B cell (primary cell): ENCODE results near the gene CETN2. TPM values are rescaled to one million over a fixed set of nuclear protein-coding genes. Genes with fewer than 3 reads are reported as not detected.
"Not testable (repeated sequence)": the region's sequence is repeated elsewhere in the genome, so short reads cannot be mapped to it uniquely, and the experiment has no call there.

Experiments used
- ATAC-seq: fragments of 200-7000 bp; cut with Tn5 transposase; one replicate; pipeline ENCODE4 v1.10.0; 2021; ENCODE audit warnings: low read depth, mild to moderate bottlenecking, moderate number of reproducible peaks, moderate library complexity
- CTCF ChIA-PET: fragments of 350-600 bp; sonication (Branson Sonifier 250); formaldehyde crosslinking; loops from one replicate; lab custom pipeline; 2021; ENCODE audit warnings: antibody characterized with exemption, inconsistent platforms; lab: Charles Lee
- POLR2A ChIA-PET: fragments of 350-600 bp; sonication (Branson Sonifier 250); formaldehyde crosslinking; loops from one replicate; lab custom pipeline; 2021; ENCODE audit warnings: antibody characterized with exemption; lab: Charles Lee
- DNase-seq: peaks from one replicate; pipeline ENCODE4 v3.0.0; 2013
- H2AFZ ChIP-seq: 2 replicates; pipeline ENCODE4 v1.6.1; 2012; ENCODE audit warnings: mild to moderate bottlenecking, low read depth, low read length; ENCODE audit not compliant: insufficient read depth, poor library complexity, severe bottlenecking
- H3K27ac ChIP-seq, 2 donors: 1 replicate in 1 of 2; 2 replicates in 1 of 2; pipeline ENCODE4 v1.5.1; 2012 to 2013; ENCODE audit warnings: low read length in 2 of 2, mild to moderate bottlenecking in 2 of 2, moderate library complexity in 1 of 2
- H3K27me3 ChIP-seq, 4 experiments: fragments of 200-600 bp in 1 of 4; sonication (generic) in 1 of 4; replicated peaks in 1 of 4; 1 replicate in 2 of 4; 2 replicates in 2 of 4; pipeline versions ENCODE4 v1.6.1 to v1.7.0; 2013 to 2016; ENCODE audit warnings: low read length in 3 of 4, mild to moderate bottlenecking in 2 of 4, mixed read lengths in 1 of 4, moderate library complexity in 1 of 4; ENCODE audit not compliant: insufficient read depth in 4 of 4, control insufficient read depth in 3 of 4; ENCODE audit errors: control extremely low read depth in 1 of 4
- H3K36me3 ChIP-seq, 2 experiments: replicated peaks in 1 of 2; 1 replicate in 1 of 2; 2 replicates in 1 of 2; pipeline versions ENCODE4 v1.6.1 to v1.7.1; 2013; ENCODE audit warnings: low read length in 1 of 2; ENCODE audit not compliant: insufficient read depth in 2 of 2, control insufficient read depth in 1 of 2; ENCODE audit errors: control extremely low read depth in 1 of 2, extremely low read depth in 1 of 2
- H3K4me1 ChIP-seq, 2 donors: fragments of 200-600 bp in 1 of 2; sonication (generic) in 1 of 2; 1 replicate in 1 of 2; 2 replicates in 1 of 2; pipeline versions ENCODE4 v1.5.1 to v1.6.1; 2013 to 2017; ENCODE audit warnings: low read length in 2 of 2; ENCODE audit not compliant: control insufficient read depth in 2 of 2, insufficient read depth in 2 of 2
- H3K4me2 ChIP-seq: replicated peaks from 2 replicates; pipeline ENCODE3; 2012; ENCODE audit warnings: mild to moderate bottlenecking, low read depth, low read length; ENCODE audit not compliant: poor library complexity, severe bottlenecking
- H3K4me3 ChIP-seq, 5 experiments: fragments of 200-600 bp in 1 of 5; sonication (generic) in 1 of 5; 1 replicate in 3 of 5; 2 replicates in 2 of 5; pipeline versions ENCODE4 v1.5.1 to v1.7.0; 2011 to 2016; ENCODE audit warnings: low read length in 4 of 5, mild to moderate bottlenecking in 4 of 5, low read depth in 2 of 5, control low read depth in 1 of 5, moderate library complexity in 1 of 5; ENCODE audit not compliant: insufficient read depth in 1 of 5; ENCODE audit errors: control extremely low read depth in 1 of 5, extremely low read depth in 1 of 5
- H3K79me2 ChIP-seq: fragments of 200-600 bp; sonication (generic); one replicate; pipeline ENCODE4 v1.6.0; 2016; ENCODE audit warnings: low read length; ENCODE audit not compliant: control insufficient read depth, insufficient read depth
- H3K9ac ChIP-seq: fragments of 200-600 bp; sonication (generic); 2 replicates; pipeline ENCODE4 v1.6.1; 2017; ENCODE audit warnings: mild to moderate bottlenecking, low read length, moderate library complexity
- H3K9me3 ChIP-seq, 3 donors: one replicate each; pipeline versions ENCODE4 v1.6.1 to v1.7.1; 2013; ENCODE audit warnings: low read length in 2 of 3; ENCODE audit not compliant: control insufficient read depth in 2 of 3, insufficient read depth in 1 of 3; ENCODE audit errors: control extremely low read depth in 1 of 3
- H4K20me1 ChIP-seq: 2 replicates; pipeline ENCODE4 v1.6.0; 2012; ENCODE audit warnings: mild to moderate bottlenecking, low read length; ENCODE audit not compliant: insufficient read depth, control insufficient read depth, poor library complexity, severe bottlenecking
- H3K27ac Mint-ChIP-seq: one replicate; pipeline ENCODE4 v1.8.0; 2021; ENCODE audit warnings: mixed read lengths
- H3K27me3 Mint-ChIP-seq: one replicate; pipeline ENCODE4 v1.8.0; 2021; ENCODE audit warnings: mixed read lengths
- H3K4me1 Mint-ChIP-seq: one replicate; pipeline ENCODE4 v1.8.0; 2021; ENCODE audit warnings: mixed read lengths
- H3K4me3 Mint-ChIP-seq: one replicate; pipeline ENCODE4 v1.8.0; 2021; ENCODE audit warnings: mixed read lengths
- H3K9me3 Mint-ChIP-seq: one replicate; pipeline ENCODE4 v1.8.0; 2022; ENCODE audit warnings: mixed read lengths; ENCODE audit not compliant: insufficient read depth
- EZH2 ChIP-seq: IDR thresholded peaks from 2 replicates; pipeline ENCODE4 v1.6.1; 2012; ENCODE audit warnings: borderline replicate concordance, low read depth, mild to moderate bottlenecking, moderate library complexity, low read length; ENCODE audit not compliant: insufficient read depth, poor library complexity, severe bottlenecking
- WGBS: methylation state at CpG from one replicate; pipeline ENCODE4 v1.1.5; 2013; ENCODE audit warnings: missing lambda C conversion rate; ENCODE audit not compliant: insufficient coverage; 5-methylcytosine and 5-hydroxymethylcytosine counted together
- intact Hi-C: fragments of 100-400 bp; cut with micrococcal nuclease; formaldehyde crosslinking; loops from one replicate; pipeline ENCODE4 v1.10.0; 2022
- polyA plus RNA-seq: library from polyadenylated mRNA; depleted of rRNA; stranded (reverse); fragments of >200 nt; gene quantifications from 2 replicates; pipeline ENCODE4 v1.2.3, GENCODE V29; 2012
- total RNA-seq, 2 donors: library from RNA; stranded (reverse); fragments of 120-200 nt in 1 of 2; gene quantifications; 1 replicate in 1 of 2; 2 replicates in 1 of 2; pipeline versions ENCODE4 v1.2.3 to v1.2.4, GENCODE V29; 2013 to 2022
- TF ChIP-seq, protein P1 (sequence below): fragments of 200-600 bp; IDR thresholded peaks from one replicate; pipeline ENCODE4 v1.8.0; 2022; ENCODE audit warnings: antibody characterized with exemption, mild to moderate bottlenecking

Gene CETN2
- total and polyA plus RNA-seq, 2 donors (not counting 1 experiment from before 2014, with no cell fraction given): 3.3 to 9.4 TPM

DNA sequence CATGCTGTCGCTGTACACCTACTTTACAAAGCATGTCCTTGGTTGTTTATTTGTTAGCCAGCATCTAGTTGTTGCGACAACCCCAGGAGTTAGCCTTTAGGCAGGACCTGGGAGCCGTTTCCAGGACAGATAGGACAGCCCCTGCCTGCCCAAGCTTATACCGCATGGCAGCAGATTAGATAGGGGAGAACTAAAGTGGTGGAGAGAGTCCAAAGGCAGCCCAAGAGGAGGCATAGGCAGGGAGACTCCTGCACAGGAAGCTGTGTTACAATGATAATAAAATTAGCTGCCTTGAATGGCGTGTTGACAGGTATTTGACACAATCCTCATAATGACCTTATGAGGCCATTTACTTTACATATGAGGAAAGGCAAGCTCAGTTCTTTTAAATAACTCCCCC, 13.3 kb upstream of the CETN2 start:
- Histone ChIP-seq H2AFZ (no peak overlapping the region), H3K4me2 (no peak overlapping the region), H3K9ac (no peak overlapping the region), H3K27ac (no peak overlapping the region), H3K4me1 (peaks cover 0 to 3% of the 10 kb centered on the region in 2 donors), H3K9me3 (no peaks in the 10 kb centered on the region), H3K79me2 (peaks cover 10% of the 10 kb centered on the region), H3K27me3 (no peaks in the 10 kb centered on the region), H4K20me1 (no peaks in the 10 kb centered on the region), H3K36me3 (peaks cover 0 to 6% of the 10 kb centered on the region in 2 experiments), H3K4me3 (no peak overlapping the region)
- H3K4me3 Mint-ChIP-seq: no peak overlapping the region
- H3K4me1 Mint-ChIP-seq: peaks cover 6% of the 10 kb centered on the region
- H3K27me3 Mint-ChIP-seq: no peaks in the 10 kb centered on the region
- no peak overlapping the region for H3K27ac Mint-ChIP-seq
- intact Hi-C loops: no loop called here
- ATAC-seq (no peak), DNase-seq (no peak)
- WGBS: no CpG with 5 or more reads among the region's 5 CpGs
- POLR2A ChIA-PET: no interaction called here
- no peaks in the 10 kb centered on the region for H3K9me3 Mint-ChIP-seq
- TF ChIP-seq, protein P1, sequence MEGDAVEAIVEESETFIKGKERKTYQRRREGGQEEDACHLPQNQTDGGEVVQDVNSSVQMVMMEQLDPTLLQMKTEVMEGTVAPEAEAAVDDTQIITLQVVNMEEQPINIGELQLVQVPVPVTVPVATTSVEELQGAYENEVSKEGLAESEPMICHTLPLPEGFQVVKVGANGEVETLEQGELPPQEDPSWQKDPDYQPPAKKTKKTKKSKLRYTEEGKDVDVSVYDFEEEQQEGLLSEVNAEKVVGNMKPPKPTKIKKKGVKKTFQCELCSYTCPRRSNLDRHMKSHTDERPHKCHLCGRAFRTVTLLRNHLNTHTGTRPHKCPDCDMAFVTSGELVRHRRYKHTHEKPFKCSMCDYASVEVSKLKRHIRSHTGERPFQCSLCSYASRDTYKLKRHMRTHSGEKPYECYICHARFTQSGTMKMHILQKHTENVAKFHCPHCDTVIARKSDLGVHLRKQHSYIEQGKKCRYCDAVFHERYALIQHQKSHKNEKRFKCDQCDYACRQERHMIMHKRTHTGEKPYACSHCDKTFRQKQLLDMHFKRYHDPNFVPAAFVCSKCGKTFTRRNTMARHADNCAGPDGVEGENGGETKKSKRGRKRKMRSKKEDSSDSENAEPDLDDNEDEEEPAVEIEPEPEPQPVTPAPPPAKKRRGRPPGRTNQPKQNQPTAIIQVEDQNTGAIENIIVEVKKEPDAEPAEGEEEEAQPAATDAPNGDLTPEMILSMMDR: no peak
- no peak for TF ChIP-seq EZH2
- CTCF ChIA-PET: no interaction called here

DNA sequence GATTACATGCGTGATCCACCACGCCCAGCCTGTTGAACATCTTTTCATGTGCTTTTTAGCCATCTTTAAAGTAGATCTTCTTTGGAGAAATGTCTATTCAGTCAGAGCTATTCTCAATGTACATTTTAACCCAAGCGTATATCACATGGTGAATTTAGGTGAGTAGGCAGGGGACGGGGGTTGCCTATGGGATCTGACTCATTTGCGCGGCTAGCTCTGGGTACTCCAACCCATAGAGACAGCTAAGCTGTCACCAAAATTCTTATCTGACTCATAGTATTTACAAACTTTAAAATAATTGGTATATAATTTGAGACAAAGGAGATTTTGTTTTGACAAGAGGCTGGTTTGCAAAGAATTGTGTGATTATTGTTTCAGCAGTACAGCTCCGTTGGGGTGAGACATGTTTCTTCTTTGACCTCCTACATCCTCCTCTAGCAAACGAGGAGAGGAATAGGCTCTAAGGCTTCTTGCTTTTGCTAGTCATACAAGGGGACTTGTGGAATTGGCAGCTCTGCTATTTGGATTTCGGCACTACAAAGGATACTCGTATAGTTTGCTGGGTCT, 12.3 kb upstream of the CETN2 start:
- Histone ChIP-seq H3K79me2 (peaks cover 10% of the 10 kb centered on the region), H4K20me1 (no peaks in the 10 kb centered on the region), H3K27ac (no peak overlapping the region), H3K36me3 (peaks cover 0 to 3% of the 10 kb centered on the region in 2 experiments), H3K9ac (no peak overlapping the region), H2AFZ (no peak overlapping the region), H3K9me3 (no peaks in the 10 kb centered on the region), H3K4me3 (no peak overlapping the region), H3K4me1 (peaks cover 0 to 3% of the 10 kb centered on the region in 2 donors), H3K4me2 (no peak overlapping the region), H3K27me3 (no peaks in the 10 kb centered on the region)
- peaks cover 8% of the 10 kb centered on the region for H3K4me1 Mint-ChIP-seq
- H3K4me3 Mint-ChIP-seq: no peak overlapping the region
- no peak for TF ChIP-seq EZH2
- TF ChIP-seq, protein P1: no peak
- no peaks in the 10 kb centered on the region for H3K27me3 Mint-ChIP-seq
- no peaks in the 10 kb centered on the region for H3K9me3 Mint-ChIP-seq
- intact Hi-C loops: no loop called here
- CTCF ChIA-PET: no interaction called here
- DNase-seq (no peak), ATAC-seq (no peak)
- H3K27ac Mint-ChIP-seq: no peak overlapping the region
- POLR2A ChIA-PET: no interaction called here
- 95% methylated on average over 2 of the region's 10 CpGs for WGBS

DNA sequence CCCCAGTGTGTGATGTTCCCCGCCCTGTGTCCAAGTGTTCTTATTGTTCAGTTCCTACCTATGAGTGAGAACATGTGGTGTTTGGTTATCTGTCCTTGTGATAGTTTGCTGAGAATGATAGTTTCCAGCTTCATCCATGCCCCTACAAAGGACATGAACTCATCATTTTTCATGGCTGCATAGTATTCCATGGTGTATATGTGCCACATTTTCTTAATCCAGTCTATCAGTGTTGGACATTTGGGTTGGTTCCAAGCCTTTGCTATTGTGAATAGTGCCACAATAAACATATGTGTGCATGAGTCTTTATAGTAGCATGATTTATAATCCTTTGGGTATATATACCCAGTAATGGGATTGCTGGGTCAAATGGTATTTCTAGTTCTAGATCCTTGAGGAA, 4.9 kb upstream of the CETN2 start:
- no CpG with 5 or more reads among the region's 1 CpG for WGBS
- H3K9me3 Mint-ChIP-seq, H3K4me3 Mint-ChIP-seq, H3K27me3 Mint-ChIP-seq, POLR2A ChIA-PET, H4K20me1 ChIP-seq, DNase-seq, CTCF ChIA-PET, H3K9ac ChIP-seq, H3K4me3 ChIP-seq, H3K27ac Mint-ChIP-seq, H3K36me3 ChIP-seq, H3K27me3 ChIP-seq, H3K27ac ChIP-seq, H3K4me2 ChIP-seq, H3K9me3 ChIP-seq, ATAC-seq, intact Hi-C loops, H2AFZ ChIP-seq: not testable (repeated sequence)
- Histone ChIP-seq H3K4me1 (peaks cover 6 to 12% of the 10 kb centered on the region in 2 donors), H3K79me2 (peaks cover 12% of the 10 kb centered on the region)
- peaks cover 30% of the 10 kb centered on the region for H3K4me1 Mint-ChIP-seq
